ENCODE results near the gene RAD51B.

Gene RAD51B

DNA sequence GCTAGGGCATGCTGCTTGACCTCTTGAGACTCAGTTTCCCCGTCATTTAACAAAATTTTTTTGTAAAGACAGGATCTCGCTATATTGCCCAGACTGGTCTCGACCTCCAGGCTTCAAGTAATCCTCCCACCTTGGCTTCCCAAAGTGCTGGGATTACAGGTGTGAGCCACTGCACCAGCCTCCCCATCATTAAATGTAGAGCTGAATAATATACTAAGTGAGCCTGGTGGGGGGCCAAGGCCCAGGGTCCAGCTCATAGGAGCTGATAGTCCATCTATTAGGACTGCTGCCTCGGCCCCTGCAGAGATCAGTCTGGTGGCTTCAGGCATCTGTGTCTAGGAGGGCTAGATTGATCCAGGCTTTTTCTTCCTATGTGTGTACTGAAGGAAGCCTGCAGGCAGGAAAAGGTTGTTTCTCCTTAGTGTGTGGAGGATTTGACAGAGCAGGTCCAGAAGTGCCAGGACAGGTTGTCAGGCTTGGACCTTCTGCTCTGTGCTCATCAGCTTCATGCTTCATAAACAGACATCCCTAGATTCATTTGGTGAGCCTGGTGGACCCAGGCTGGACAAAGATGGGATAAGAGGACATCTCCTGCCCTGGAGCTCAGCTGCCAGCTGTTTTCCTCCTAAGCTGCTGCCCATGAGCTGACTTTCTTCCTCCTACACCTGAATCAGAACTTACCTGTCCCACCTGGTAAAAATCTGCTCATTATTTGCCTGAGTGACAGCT is 837.9 kb downstream of the RAD51B start:
- DNase-seq, result no peak
- H3K36me3 ChIP-seq, result no peaks in the 10 kb centered on the region
- no peak for TF ChIP-seq CTCF (IDR thresholded peaks at IDR 0.05; ENCODE audit: low read depth, low read length)
- H3K9me3 ChIP-seq, result no peaks in the 10 kb centered on the region
- no peaks in the 10 kb centered on the region; the same call in 1 of the 2 replicates for H3K27me3 ChIP-seq
- H3K4me1 ChIP-seq, result peaks cover 4% of the 10 kb centered on the region
- no peak overlapping the region for H3K4me3 ChIP-seq (ENCODE audit: low read depth, low read length)

GRCh38 chr14:68658029-68658509 is 838.5 kb downstream of the RAD51B start:
- peaks cover 4% of the 10 kb centered on the region for H3K4me1 ChIP-seq

DNA sequence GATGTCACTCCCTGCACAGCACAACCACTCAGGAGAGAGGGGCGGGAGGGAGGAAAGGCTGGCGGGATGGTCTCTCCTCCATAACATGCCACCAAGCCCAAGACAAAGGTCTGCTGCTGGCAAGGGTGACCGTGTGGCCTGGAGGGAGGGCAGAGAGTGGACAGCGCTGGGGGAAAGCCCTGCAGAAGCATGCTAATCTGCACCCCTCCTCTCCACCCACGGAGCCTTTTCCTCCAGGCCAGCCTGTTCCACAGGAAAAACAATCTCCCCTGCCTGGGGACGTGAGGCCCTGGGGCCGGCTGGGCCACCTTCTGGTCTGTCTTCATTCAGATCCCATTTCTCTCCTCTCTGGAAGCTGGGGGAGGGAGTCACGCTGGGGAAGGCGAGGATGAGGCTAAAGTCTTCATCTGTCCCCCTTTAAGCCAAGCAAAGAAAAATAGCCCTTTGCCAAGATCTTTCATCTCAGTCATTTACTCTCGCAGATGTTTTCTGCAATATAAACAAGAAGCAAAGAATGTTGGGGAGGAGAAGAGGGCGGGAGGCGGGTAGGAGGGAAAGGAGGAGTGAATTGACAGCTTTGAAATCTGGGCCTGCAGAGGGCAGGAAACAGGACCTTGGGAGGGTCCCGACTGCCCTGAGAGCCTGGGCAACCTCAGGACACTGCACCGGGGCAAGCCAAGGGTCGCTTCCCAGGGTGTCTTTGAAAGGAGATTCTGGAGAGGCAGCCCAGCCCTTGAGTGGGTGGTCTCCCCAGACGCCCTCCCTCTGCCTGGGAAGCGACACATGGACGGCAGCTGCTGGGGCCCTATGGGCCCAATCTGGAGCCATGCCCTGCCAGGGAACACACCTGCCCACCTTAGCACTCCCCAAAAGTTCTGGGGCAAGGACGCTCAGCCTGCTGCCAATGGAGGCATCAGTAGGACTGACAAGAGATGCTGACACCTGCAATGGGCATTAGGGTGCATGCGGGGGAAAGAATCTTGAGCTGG is 839.7 kb downstream of the RAD51B start:
- Histone ChIP-seq H3K4me1 (peaks cover 4% of the 10 kb centered on the region), H3K9me3 (no peaks in the 10 kb centered on the region), H3K36me3 (no peaks in the 10 kb centered on the region), H3K27me3 (no peaks in the 10 kb centered on the region; the same call in 1 of the 2 replicates), H3K4me3 (ENCODE audit: low read depth, low read length) (no peak overlapping the region)
- no peak for DNase-seq
- TF ChIP-seq CTCF (IDR thresholded peaks at IDR 0.05; ENCODE audit: low read depth, low read length), result no peak

More at GRCh38 chr14:68658029-68658509, 838.5 kb downstream of the RAD51B start:
- TF ChIP-seq CTCF (IDR thresholded peaks at IDR 0.05; ENCODE audit: low read depth, low read length), result no peak
- no peak for DNase-seq
- H3K4me3 ChIP-seq (ENCODE audit: low read depth, low read length), result no peak overlapping the region
- H3K9me3 ChIP-seq, result no peaks in the 10 kb centered on the region
- no peaks in the 10 kb centered on the region; the same call in 1 of the 2 replicates for H3K27me3 ChIP-seq
- H3K36me3 ChIP-seq, result no peaks in the 10 kb centered on the region

DNA sequence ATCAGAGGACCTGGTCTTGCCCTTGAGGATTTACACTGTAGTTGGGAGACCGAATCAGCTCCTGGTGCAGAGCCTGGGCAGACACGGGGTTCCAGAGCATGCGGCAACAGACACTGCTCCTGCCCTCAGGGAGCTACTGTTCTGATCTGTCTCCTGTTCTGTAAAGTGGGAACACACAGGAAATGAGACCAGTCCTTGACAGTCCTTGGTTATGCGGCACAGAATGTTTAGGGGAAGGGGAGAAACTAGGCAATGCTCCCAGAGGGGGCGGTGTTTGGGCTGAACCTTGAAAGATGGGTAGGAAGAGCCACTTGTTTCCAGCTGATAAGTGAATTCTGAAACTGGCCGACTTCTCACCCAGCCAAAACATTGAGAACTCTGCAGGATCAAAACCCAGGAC is 840.9 kb downstream of the RAD51B start:
- Histone ChIP-seq H3K4me1 (no peaks in the 10 kb centered on the region), H3K27me3 (no peaks in the 10 kb centered on the region; the same call in 1 of the 2 replicates), H3K4me3 (ENCODE audit: low read depth, low read length) (no peak overlapping the region), H3K9me3 (no peaks in the 10 kb centered on the region), H3K36me3 (no peaks in the 10 kb centered on the region)
- no peak for DNase-seq
- TF ChIP-seq CTCF (IDR thresholded peaks at IDR 0.05; ENCODE audit: low read depth, low read length), result no peak

GRCh38 chr14:68661226-68662225 is 841.9 kb downstream of the RAD51B start:
- Histone ChIP-seq H3K9me3 (no peaks in the 10 kb centered on the region), H3K4me3 (ENCODE audit: low read depth, low read length) (no peak overlapping the region), H3K4me1 (no peaks in the 10 kb centered on the region), H3K36me3 (no peaks in the 10 kb centered on the region), H3K27me3 (no peaks in the 10 kb centered on the region; the same call in 1 of the 2 replicates)
- TF ChIP-seq CTCF (IDR thresholded peaks at IDR 0.05; ENCODE audit: low read depth, low read length), result no peak
- DNase-seq, result no peak

All from BE2C (cell line).